Left renal pelvis (tissue), 4 donors: ENCODE data around the gene SLC6A4. TPM values are rescaled to one million over a fixed set of nuclear protein-coding genes. Genes with fewer than 3 reads are reported as not detected.

Experiments used
- DNase-seq, 4 donors: peaks; one replicate each; pipeline ENCODE4 v3.0.0-alpha.2; 2013; ENCODE audit warnings: low read depth in 4 of 4, low spot score in 3 of 4
- polyA plus RNA-seq, 4 donors: library from polyadenylated mRNA; unstranded; fragments of 120-200 nt; gene quantifications; one replicate each; pipeline ENCODE4 v1.2.1, GENCODE V29; 2013; ENCODE audit not compliant: insufficient read length in 4 of 4

SLC6A4 gene
- 1 to 10 TPM in 3 of 4 donors, under 1 TPM in 1; 0.44 to 5.9 (median 1.4) TPM for polyA plus RNA-seq

- DNase-seq = no peak
Measured at GRCh38 chr17:30235386-30236296, at the start of gene SLC6A4. Gene SLC6A4, minus strand, starts transcription at chr17:30235697. Its CDS starts 13,739 bp downstream, at chr17:30221958.

GRCh38 chr17:30279156-30279555 lies 43.7 kb upstream of the SLC6A4 start:
- no peak for DNase-seq

DNA sequence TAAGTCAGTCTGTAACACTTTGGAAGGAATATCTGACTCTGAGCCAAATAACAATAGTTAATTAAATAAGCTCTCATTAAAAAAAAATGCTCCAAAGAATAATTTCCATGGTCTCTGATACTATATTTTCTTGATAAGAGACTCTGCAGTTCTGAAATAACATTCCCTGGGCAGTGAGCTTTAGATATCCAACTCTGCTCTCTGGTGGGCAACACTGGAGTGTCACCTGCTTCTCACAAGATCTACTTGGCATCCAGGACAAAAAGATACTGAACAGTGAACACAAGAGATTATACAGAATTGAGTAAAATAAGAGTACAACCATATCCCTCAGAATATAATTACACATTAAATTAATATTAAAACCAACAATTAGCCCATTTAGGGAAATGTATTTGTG lies 42.5 kb upstream of the SLC6A4 start:
- DNase-seq = peak in 2 of 4 donors; percentile 25 to 32

GRCh38 chr17:30275911-30276310 lies 40.4 kb upstream of the SLC6A4 start:
- no peak for DNase-seq

DNA sequence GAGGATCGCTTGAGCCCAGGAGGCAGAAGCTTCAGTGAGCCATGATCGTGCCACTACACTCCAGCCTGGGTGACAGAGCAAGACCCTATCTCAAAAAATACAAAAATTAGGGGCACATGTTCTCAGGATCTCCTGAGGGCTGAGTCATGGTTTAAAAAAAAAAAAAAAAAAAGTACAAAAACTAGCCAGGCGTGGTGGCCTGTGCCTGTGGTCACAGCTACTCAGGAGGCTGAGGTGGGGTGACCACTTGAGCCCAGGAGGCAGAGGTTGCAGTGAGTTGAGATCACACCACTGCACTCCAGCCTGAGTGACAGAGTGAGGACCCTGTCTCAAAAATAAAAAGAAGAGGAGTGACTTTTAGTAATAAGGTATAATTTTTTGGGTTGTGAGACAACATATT lies 39.4 kb upstream of the SLC6A4 start:
- DNase-seq = no peak

- DNase-seq = no peak
Measured at GRCh38 chr17:30273373-30273772, 37.9 kb upstream of the SLC6A4 start.

GRCh38 chr17:30271102-30271501 lies 35.6 kb upstream of the SLC6A4 start:
- no peak for DNase-seq

GRCh38 chr17:30267625-30268024 lies 32.1 kb upstream of the SLC6A4 start:
- no peak for DNase-seq

- DNase-seq = no peak
Measured at GRCh38 chr17:30263552-30264333, 28.2 kb upstream of the SLC6A4 start.

- no peak for DNase-seq
Measured at GRCh38 chr17:30256756-30257506, 21.4 kb upstream of the SLC6A4 start.

GRCh38 chr17:30254150-30254549 lies 18.7 kb upstream of the SLC6A4 start:
- DNase-seq = no peak

GRCh38 chr17:30253312-30253711 lies 17.8 kb upstream of the SLC6A4 start:
- DNase-seq = no peak

- DNase-seq = no peak
Measured at GRCh38 chr17:30251931-30252330, 16.4 kb upstream of the SLC6A4 start.

DNA sequence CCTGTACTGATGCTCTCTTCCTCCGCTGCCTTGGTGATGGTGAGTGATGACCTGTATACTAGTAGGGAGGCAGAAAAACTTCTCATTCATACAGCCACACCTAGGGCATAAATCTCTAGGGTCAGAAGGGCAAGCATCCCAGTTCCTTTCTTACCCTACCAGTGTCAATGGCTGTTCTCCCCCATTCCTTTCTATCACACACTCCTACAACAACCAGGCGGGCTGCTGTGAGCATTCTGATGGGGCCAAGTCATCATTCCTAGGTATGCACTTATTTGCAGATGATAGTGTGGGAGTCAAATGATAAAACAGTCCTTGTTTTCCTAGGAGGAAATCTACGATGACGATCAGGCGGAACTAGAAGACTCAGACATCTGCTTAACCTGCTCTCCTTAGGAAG lies 14.0 kb upstream of the SLC6A4 start:
- DNase-seq = no peak

DNA sequence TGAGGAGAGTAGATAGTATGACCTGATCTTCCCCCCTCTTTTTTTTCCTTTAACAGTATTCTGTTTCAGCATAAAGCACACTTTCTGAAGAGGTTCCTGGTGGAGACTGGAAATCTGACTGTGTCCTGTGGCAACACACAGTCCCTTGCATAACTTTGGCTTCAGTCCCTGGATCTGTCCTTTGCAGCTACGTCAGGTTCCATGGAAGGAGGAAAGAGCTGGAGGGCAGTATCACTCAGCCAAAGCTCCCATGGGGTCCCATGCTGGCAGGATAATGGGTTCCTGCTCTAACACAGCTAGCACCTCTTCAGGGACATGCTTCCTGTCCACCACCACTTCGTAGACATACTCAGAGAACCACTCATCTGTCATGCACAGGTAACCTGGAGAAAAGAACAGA lies 13.3 kb upstream of the SLC6A4 start:
- no peak for DNase-seq

- no peak for DNase-seq
Measured at GRCh38 chr17:30246460-30246859, 11.0 kb upstream of the SLC6A4 start.

DNA sequence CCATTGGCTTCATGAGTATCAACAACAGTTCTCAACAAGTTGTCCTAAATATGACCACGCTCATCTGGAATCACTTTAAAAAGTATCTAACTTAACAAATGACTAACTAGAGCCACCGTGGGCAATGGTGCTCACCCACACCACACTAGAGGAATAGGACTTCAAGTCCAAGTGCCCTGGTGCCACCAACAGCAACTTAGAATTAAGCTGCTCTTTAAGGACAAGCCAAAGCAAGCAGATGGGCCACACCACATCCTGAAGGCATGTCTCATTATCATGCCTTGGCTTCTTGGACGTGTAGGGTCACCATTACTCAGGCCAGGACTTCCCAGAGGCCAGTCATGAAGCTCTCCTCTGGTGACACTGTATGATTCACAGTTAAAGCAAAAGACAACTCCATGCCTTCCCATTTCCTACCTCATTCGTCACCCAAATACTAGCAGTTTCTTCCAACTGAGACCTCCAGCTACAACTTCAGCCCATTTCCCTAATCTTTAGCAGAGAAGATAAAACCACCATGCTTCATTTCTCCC lies 9.4 kb upstream of the SLC6A4 start:
- no peak for DNase-seq

DNA sequence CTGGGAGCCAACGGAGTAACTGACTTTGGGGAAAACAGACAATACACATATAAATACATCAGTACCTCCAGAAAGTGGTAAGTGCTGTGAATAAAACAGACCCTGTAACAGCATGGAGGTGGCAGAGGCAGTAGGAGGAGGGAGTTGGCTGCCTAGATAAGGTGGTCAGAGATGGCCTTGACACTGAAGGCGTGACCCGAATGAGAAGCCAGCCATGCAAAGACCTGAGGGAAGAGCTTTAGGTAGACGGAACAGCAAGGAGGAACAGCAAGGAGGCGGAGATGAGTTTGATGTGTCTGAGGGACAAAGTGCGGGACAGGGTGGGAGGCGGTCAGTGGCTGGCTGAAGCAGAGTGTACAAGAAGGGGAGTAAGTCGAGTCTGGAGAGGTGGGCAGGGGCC lies 8.1 kb upstream of the SLC6A4 start:
- no peak for DNase-seq

GRCh38 chr17:30243002-30243401 lies 7.5 kb upstream of the SLC6A4 start:
- DNase-seq = no peak

DNA sequence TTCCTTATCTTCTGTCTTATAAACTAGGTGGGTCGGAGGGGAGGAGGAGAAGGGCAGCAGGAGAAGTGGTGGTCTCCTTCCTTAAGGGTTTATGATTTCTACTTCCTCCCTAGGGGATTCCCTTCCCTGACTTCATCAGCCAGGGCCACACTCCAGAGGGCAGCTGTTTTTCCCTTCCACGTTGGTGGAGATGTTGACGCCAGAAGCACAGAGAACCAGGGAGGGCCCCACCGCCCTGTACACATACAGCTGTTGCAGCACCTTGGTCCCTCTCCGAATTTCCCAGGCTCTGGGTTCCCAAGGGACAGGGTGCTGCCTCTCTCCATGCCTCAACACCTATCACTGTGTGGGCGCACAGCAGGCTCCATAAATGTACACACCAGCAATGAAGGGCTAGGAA lies 5.6 kb upstream of the SLC6A4 start:
- DNase-seq = no peak

DNA sequence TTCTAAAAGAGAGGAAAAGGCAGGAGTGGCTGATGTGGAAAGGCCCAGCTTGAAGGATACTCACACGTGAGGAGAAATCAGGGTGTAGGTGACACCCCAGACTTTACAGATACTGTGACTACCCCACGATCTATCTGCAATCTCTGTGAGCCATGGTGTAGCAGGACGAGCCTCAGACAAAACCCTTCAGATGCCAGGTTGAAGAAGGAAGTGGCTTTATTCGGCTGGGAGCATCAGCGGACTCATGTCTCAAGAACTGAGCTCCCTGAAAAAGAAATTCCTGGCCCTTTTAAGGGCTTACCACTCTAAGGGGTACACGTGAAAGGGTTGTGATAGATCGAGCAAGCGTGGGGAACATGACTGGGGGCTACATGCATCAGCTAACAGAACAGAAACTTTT lies 4.7 kb upstream of the SLC6A4 start:
- DNase-seq = no peak
